Peyer's patch (tissue), 4 donors: ENCODE measurements around the gene DACH1.

ENCODE experiments used
- POLR2A ChIP-seq, 2 donors: fragments of 450-650 bp; IDR thresholded peaks; one replicate each; pipeline ENCODE4 v1.5.1; 2017; ENCODE audit warnings: antibody characterized with exemption in 2 of 2, mild to moderate bottlenecking in 2 of 2, moderate library complexity in 2 of 2
- TF ChIP-seq, protein P1 (sequence below), 6 experiments: fragments of 450-650 bp in 4 of 6; fragments of 200-600 bp in 2 of 6; sonication (generic) in 1 of 6; IDR thresholded peaks; one replicate each; pipeline ENCODE4 v1.5.1; 2017 to 2019; ENCODE audit warnings: antibody characterized with exemption in 6 of 6, mild to moderate bottlenecking in 3 of 6, moderate library complexity in 1 of 6

DNA sequence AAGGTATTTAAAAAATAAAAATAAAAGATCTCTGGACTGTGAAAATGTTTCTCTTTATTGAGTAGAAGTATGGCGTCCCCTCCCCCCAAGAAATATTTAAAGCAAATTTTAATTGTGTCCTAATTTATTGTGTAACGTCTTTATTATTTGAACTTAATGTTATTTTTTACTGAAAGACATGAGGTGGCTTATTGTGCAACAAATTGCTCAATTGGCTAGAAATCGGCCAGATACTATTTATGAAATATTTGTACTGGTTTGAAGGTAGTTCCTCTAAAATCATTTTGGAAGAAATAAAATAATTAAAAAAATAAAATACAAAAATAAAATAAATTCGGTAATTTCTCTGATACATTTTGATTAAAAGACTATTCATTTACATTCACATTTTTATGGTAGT lies 162.3 kb downstream of the DACH1 start:
- TF ChIP-seq, protein P1, sequence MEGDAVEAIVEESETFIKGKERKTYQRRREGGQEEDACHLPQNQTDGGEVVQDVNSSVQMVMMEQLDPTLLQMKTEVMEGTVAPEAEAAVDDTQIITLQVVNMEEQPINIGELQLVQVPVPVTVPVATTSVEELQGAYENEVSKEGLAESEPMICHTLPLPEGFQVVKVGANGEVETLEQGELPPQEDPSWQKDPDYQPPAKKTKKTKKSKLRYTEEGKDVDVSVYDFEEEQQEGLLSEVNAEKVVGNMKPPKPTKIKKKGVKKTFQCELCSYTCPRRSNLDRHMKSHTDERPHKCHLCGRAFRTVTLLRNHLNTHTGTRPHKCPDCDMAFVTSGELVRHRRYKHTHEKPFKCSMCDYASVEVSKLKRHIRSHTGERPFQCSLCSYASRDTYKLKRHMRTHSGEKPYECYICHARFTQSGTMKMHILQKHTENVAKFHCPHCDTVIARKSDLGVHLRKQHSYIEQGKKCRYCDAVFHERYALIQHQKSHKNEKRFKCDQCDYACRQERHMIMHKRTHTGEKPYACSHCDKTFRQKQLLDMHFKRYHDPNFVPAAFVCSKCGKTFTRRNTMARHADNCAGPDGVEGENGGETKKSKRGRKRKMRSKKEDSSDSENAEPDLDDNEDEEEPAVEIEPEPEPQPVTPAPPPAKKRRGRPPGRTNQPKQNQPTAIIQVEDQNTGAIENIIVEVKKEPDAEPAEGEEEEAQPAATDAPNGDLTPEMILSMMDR (IDR thresholded peaks at IDR 0.05): no peak
- no peak for TF ChIP-seq POLR2A (IDR thresholded peaks at IDR 0.05)
